Smooth muscle cell (in vitro differentiated cells): ENCODE data around the gene TRAPPC10. TPM values are rescaled to one million over a fixed set of nuclear protein-coding genes. Genes with fewer than 3 reads are reported as not detected.

Experiments used
- DNase-seq: peaks from one replicate; lab custom pipeline; 2025; ENCODE audit not compliant: unreplicated experiment; lab: John Stamatoyannopoulos, UW
- H2AFZ ChIP-seq: fragments of 200-600 bp; sonication (generic); 2 replicates; pipeline ENCODE4 v1.6.0; 2016; ENCODE audit warnings: antibody characterized with exemption, low read depth, mild to moderate bottlenecking
- H3F3A ChIP-seq: fragments of 200-600 bp; sonication (generic); 2 replicates; pipeline ENCODE4 v1.6.0; 2017; ENCODE audit warnings: antibody characterized with exemption, low read depth
- H3K27ac ChIP-seq: fragments of 200-600 bp; sonication (generic); 2 replicates; pipeline ENCODE4 v1.5.1; 2016; ENCODE audit warnings: low read depth, mild to moderate bottlenecking
- H3K27me3 ChIP-seq: fragments of 200-600 bp; sonication (generic); 2 replicates; pipeline ENCODE4 v1.6.1; 2016; ENCODE audit warnings: low read depth, mild to moderate bottlenecking
- H3K36me3 ChIP-seq: fragments of 200-600 bp; sonication (generic); 2 replicates; pipeline ENCODE4 v1.5.1; 2016; ENCODE audit warnings: low read depth
- H3K4me1 ChIP-seq: fragments of 200-600 bp; sonication (generic); 2 replicates; pipeline ENCODE4 v1.5.1; 2016; ENCODE audit warnings: low read depth
- H3K4me2 ChIP-seq: fragments of 200-600 bp; sonication (generic); 2 replicates; pipeline ENCODE4 v1.6.0; 2016; ENCODE audit warnings: mild to moderate bottlenecking
- H3K4me3 ChIP-seq: fragments of 200-600 bp; sonication (generic); 2 replicates; pipeline ENCODE4 v1.5.1; 2016; ENCODE audit warnings: mild to moderate bottlenecking
- H3K79me2 ChIP-seq: fragments of 200-600 bp; sonication (generic); 2 replicates; pipeline ENCODE4 v1.6.0; 2016; ENCODE audit warnings: low read depth, mild to moderate bottlenecking
- H3K9ac ChIP-seq: fragments of 200-600 bp; sonication (generic); 2 replicates; pipeline ENCODE4 v1.6.0; 2016; ENCODE audit warnings: low read depth
- H3K9me3 ChIP-seq: fragments of 200-600 bp; sonication (generic); replicated peaks from 2 replicates; pipeline ENCODE4 v1.5.1; 2016; ENCODE audit warnings: low read depth
- H4K20me1 ChIP-seq: fragments of 200-600 bp; sonication (generic); 2 replicates; pipeline ENCODE4 v1.6.0; 2016; ENCODE audit warnings: low read depth
- CTCF ChIP-seq: fragments of 200-600 bp; sonication (generic); IDR thresholded peaks from 2 replicates; pipeline ENCODE4 v1.5.1; 2017; ENCODE audit warnings: borderline replicate concordance, mild to moderate bottlenecking, antibody characterized with exemption; ENCODE audit not compliant: insufficient read depth, poor library complexity, severe bottlenecking
- WGBS: methylation state at CpG from one replicate; pipeline ENCODE4 v1.1.7; 2016; ENCODE audit warnings: low lambda C conversion rate; 5-methylcytosine and 5-hydroxymethylcytosine counted together
- polyA plus RNA-seq: library from polyadenylated mRNA; unstranded; fragments of >200 nt; fragmentation: Nextera tagmentation; extraction: Ambion mirVana; gene quantifications from 2 replicates; pipeline ENCODE4 v1.2.1, GENCODE V29; 2016
- total RNA-seq: library from RNA; depleted of rRNA; stranded (reverse); fragments of >200 nt; gene quantifications from 2 replicates; pipeline ENCODE4 v1.2.3, GENCODE V29; 2014

The TRAPPC10 gene
- total and polyA plus RNA-seq, 2 experiments from 2014 or later: 7.9 to 16.9 TPM

GRCh38 chr21:44053567-44053966 lies 41.5 kb downstream of the TRAPPC10 start:
- no peak for TF ChIP-seq CTCF
- Histone ChIP-seq H4K20me1 (peaks cover 55% of the 10 kb centered on the region), H3K4me2 (no peak overlapping the region), H2AFZ (no peak overlapping the region), H3K4me1 (no peaks in the 10 kb centered on the region), H3K36me3 (no peaks in the 10 kb centered on the region), H3K79me2 (peaks cover 11% of the 10 kb centered on the region), H3K27me3 (no peaks in the 10 kb centered on the region), H3F3A (no peaks in the 10 kb centered on the region), H3K27ac (peak overlapping the region; percentile 53), H3K9me3 (no peaks in the 10 kb centered on the region), H3K4me3 (no peak overlapping the region), H3K9ac (no peak overlapping the region)
- no peak for DNase-seq
- WGBS: 98% methylated on average over 9 of the region's 9 CpGs

DNA sequence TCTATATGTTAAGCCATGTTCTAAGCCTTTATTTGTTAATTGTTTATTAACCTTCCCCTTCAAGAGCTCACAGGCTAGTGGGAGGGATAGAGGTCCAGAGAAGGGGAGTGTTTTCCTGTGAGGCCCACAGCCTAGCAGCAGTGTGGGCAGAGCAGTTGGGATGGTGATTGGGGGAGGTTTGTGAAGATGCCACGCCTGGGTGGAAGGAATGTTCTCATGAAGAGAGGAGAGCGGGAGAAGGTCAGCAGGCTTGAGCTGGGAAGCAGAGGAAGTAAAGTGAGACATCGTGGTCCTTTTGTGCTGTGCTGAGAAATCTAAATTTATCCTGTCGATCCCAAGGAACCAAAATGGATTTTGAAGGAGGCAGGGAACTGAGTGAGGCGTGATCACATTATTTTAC lies 42.6 kb downstream of the TRAPPC10 start:
- WGBS: 50% methylated on average over 5 of the region's 5 CpGs
- Histone ChIP-seq H3F3A (no peaks in the 10 kb centered on the region), H3K9ac (no peak overlapping the region), H3K27me3 (no peaks in the 10 kb centered on the region), H3K4me2 (peak overlapping the region; percentile 23), H4K20me1 (peaks cover 44% of the 10 kb centered on the region), H2AFZ (no peak overlapping the region), H3K36me3 (no peaks in the 10 kb centered on the region), H3K27ac (peak overlapping the region; percentile 53), H3K9me3 (no peaks in the 10 kb centered on the region), H3K79me2 (peaks cover 7% of the 10 kb centered on the region), H3K4me1 (no peaks in the 10 kb centered on the region), H3K4me3 (no peak overlapping the region)
- no peak for TF ChIP-seq CTCF
- no peak for DNase-seq

- no peak overlapping the region for H3K4me2 ChIP-seq
- DNase-seq: no peak
- no peak overlapping the region for H2AFZ ChIP-seq
- no peaks in the 10 kb centered on the region for H3F3A ChIP-seq
- H3K9me3 ChIP-seq: no peaks in the 10 kb centered on the region
- H3K9ac ChIP-seq: no peak overlapping the region
- H3K79me2 ChIP-seq: peaks cover 5% of the 10 kb centered on the region
- H3K4me3 ChIP-seq: no peak overlapping the region
- H4K20me1 ChIP-seq: peaks cover 30% of the 10 kb centered on the region
- H3K4me1 ChIP-seq: no peaks in the 10 kb centered on the region
- no peaks in the 10 kb centered on the region for H3K36me3 ChIP-seq
- 98% methylated on average over 9 of the region's 9 CpGs for WGBS
- H3K27ac ChIP-seq: no peak overlapping the region
- TF ChIP-seq CTCF: no peak
- H3K27me3 ChIP-seq: no peaks in the 10 kb centered on the region
Observed at GRCh38 chr21:44057055-44057454, 44.9 kb downstream of the TRAPPC10 start.

DNA sequence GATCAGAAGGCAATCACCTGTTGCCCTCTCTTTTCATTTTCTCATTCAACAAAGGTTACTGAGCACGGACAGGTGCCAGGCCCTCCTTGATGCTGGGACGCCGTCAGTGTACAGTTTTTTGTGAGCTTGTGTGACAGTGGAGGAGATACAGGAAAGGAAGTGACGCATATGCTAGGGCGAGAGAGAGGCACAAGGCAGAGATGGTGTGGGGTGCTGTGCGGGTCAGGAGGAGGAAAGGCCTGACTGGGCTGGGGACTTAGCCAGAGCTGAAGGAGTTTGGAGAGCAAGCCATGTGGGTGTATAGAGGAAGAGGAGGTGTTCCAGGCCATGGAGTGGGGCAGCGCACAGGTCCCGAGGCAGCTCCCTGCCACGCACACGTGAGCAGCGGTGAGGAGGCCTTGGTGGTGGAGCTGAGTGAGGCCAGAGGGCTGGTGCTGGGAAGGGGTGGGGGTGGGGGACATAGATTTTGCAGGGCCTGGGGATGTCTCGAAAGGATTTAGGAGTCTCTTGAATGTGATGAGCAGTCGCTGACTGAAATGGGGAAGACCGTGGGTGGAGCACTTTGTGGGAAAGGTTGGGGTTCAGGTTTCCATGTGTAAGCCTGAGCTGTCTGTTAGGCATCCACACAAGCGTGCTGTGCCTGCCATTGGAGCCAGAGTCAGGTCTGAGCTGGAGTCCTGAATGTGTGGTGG lies 46.0 kb downstream of the TRAPPC10 start:
- Histone ChIP-seq H3K27ac (no peak overlapping the region), H3K27me3 (no peaks in the 10 kb centered on the region), H3K4me3 (no peak overlapping the region), H4K20me1 (peaks cover 22% of the 10 kb centered on the region), H3K79me2 (peaks cover 5% of the 10 kb centered on the region), H3K9me3 (no peaks in the 10 kb centered on the region), H3K9ac (no peak overlapping the region), H2AFZ (no peak overlapping the region), H3K36me3 (no peaks in the 10 kb centered on the region), H3F3A (no peaks in the 10 kb centered on the region), H3K4me1 (no peaks in the 10 kb centered on the region), H3K4me2 (no peak overlapping the region)
- no peak for DNase-seq
- no peak for TF ChIP-seq CTCF
- whole genome bisulfite sequencing: 96% methylated on average over 15 of the region's 15 CpGs
